Stimulated activated CD8-positive, alpha-beta memory T cell treated with anti-CD3 and anti-CD28 coated beads, Interleukin-12 subunit alpha, Interleukin-12 subunit beta, amount 100 ng/mL, for 1 hour (primary cell): Measurements from ENCODE around the gene ACTR1A.
"Not testable (repeated sequence)": the region's sequence is repeated elsewhere in the genome, so short reads cannot be mapped to it uniquely, and the experiment has no call there.

Source experiments
- DNase-seq: peaks from one replicate; pipeline ENCODE4 v3.0.0-alpha.2; 2020; ENCODE audit warnings: low read depth

ACTR1A gene

GRCh38 chr10:102502337-102503151 is at the start of gene ACTR1A:
Gene ACTR1A (minus strand): TSS chr10:102502712. CDS start chr10:102502647, 65 bp downstream.
- peak; percentile 88 for DNase-seq

GRCh38 chr10:102550636-102551210 is 48.2 kb upstream of the ACTR1A start:
- no peak for DNase-seq

DNA sequence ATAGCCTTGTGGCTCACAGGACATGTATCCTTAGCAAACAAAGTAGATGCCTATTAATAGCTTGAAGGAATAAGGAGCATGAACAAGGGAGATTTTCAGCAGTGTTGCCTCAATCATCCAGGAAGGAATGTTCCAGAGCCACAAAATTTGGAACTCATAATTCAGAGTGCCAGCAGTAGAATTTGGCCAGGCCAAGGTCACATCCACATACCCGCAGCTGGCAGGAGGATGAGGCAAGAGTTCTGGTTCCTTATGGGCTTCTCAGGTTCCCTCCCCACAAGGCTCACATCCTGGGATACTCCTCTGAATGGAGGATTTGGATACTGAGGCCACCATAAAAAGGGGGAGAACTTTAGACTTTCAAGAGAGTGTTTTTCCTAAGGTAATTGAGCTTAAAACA is 47.0 kb upstream of the ACTR1A start:
- DNase-seq: no peak

DNA sequence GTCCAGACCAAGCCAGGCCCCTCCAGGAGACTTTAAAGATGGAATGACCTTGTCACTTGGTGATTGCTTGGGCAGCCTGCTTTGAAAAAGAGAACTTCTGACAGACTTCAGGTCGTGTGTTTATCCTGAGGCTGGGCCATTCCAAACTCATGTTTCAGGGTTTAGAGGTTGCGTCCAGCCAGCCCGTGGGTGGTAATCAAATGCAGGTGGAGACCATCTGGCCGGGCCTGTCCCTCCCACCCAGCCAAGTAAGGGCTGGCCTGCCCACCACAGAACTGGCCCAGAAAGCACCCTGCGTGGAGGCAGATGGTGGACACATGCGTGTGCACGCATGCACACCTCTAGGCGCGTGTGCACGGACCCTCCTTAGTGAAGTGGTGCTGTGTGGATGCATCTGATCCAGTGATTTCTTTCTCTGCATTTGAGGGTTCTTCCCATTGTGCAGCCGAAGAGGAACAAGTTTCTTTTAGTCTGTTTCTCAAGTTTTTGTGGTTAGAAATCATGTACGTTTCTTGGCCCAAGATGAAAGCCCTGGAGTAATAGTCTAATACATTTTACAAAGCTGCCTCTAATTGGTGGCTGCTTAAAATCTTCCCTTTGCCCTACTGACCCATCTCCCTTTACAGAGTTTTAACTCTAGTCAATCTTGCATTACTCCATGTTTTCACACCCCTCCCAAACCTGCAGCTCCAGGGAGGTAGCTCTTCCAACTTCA is 44.3 kb upstream of the ACTR1A start:
- DNase-seq: no peak

- DNase-seq: no peak
These were observed 43.5 kb upstream of the ACTR1A start for GRCh38 chr10:102545997-102546396.

DNA sequence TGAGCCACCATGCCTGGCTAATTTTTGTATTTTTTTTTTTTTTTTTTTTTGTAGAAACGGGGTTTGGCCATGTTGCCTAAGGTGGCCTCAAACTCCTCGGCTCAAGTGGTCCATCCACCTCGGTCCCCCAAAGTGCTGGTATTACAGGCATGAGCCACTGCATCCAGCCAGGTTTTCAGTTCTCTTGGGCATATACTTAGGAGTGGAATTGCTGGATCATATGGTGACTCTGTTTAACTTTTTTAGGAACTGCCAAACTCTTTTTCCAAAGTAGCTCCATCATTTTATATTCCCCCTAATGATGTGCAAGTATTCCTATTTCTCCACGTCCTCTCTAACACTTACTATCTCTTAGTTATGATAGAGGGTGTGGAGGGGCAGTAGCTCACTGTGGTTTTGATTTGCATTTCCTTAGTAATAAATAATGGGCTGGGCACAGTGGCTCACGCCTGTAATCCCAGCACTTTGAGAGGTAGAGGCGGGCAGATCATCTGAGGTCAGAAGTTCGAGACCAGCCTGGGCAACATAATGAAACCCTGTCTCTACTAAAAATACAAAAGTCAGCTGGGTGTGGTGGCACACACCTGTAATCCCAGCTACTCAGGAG is 42.9 kb upstream of the ACTR1A start:
- no peak for DNase-seq

GRCh38 chr10:102542800-102543418 is 40.4 kb upstream of the ACTR1A start:
- no peak for DNase-seq

DNA sequence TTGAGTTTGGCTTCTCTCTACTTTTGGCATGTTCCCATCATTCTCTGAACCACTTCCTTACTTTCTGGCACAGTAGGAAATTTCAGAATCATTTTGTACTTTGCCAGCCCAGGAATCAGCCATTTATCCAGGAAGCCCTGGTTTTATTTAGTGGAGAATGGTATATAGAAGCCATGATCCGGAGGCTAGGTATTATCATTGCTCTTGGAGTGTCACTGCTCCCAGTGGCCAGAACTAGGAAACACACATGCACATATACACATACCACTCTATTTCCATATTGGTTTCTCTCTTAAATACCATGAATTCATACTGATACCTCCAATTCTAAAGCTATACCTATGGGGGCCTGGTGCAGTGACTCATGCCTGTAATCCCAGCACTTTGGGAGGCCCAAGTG is 37.5 kb upstream of the ACTR1A start:
- no peak for DNase-seq

DNA sequence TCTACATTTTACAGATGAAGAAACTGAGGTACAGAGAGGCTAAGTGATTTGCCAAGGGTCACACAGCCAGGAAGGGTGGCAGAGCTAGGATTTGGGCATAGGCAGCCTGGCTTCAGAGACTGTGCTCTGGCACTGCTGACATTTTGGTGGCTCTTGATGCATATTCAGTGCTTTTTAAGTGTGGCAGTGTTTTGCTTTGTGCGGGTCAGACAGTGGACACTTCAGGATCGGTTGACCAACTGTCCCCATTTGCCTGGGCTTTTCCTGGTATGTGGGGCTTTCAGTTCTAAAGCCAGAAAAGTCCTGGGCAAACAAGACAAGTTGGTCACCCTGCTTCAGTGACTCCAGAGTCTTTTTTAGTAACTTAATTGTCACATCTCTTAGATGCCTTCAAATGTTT is 36.3 kb upstream of the ACTR1A start:
- no peak for DNase-seq

GRCh38 chr10:102537948-102538347 is 35.4 kb upstream of the ACTR1A start:
- DNase-seq: no peak

DNA sequence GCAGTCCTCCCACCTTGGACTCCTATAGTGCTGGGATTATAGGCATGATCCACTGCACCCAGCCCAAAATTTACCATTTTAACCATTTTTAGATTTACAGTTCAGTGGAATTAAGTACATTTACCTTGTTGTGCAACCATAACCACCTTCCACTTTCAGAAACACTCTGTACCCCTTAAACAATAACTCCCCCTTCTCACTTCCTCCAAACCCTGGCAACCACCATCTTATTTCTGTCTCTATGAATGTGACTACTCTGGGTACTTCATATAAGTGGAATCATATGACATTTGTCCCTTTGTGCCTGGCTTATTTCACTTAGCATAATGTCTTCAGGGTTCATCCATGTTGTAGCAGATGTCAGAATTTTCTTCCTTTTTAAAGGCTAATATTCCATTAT is 34.9 kb upstream of the ACTR1A start:
- no peak for DNase-seq

- DNase-seq: no peak
These were observed 33.1 kb upstream of the ACTR1A start for GRCh38 chr10:102535481-102536147.

DNA sequence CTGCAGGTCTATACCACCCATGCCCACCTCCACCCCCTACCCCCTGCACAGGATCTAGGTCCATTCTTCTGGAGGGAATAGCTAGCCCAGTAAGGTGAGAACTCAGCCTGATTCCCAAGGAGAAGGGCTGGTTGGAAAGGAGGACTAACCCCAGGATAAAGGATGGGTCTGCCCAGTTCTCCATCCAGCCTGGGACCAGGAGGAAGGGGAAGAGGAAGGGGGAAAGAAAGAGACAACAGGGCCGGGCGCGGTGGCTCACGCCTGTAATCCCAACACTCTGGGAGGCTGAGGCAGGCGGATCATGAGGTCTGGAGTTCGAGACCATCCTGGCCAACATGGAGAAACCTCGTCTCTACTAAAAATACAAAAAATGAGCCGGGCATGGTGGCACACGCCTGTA is 32.5 kb upstream of the ACTR1A start:
- DNase-seq: not testable (repeated sequence)

DNA sequence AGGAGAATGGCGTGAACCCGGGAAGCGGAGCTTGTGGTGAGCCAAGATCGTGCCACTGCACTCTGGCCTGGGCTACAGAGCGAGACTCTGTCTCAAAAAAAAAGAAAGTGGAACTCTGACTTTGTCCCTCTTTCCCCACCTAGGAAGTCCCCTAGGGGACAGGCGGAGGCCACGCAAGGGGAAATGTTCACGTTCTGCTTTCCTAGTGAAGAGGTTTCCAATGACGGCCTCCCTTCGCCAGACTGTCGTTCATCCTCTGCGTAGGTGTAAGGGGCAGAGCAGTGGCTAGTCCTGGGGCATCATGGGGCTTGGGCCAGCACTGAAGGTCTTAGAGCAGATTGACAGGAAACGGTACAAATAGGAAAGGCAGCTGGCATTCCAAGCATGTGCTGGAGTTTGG is 31.8 kb upstream of the ACTR1A start:
- no peak for DNase-seq

GRCh38 chr10:102527546-102527945 is 25.0 kb upstream of the ACTR1A start:
- DNase-seq: no peak

DNA sequence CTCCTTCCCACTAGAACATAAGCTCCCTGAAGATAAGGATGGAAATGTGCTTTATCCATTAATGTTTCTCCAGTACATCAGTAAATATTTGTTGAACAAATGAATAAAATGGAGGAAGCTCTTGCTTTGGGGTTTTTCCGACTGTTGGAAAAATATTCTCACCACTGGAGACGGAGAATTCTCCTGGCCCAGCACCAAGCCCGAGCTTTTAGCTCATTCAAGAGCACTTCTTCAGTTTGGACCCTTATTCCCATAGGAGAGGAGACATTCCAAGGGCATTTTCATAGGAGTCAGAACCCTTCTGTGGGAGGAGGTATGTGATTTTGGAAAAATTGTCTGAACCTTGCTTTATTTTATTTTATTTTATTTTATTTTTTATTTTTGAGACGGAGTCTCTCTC is 22.2 kb upstream of the ACTR1A start:
- DNase-seq: no peak

GRCh38 chr10:102523250-102524029 is 20.9 kb upstream of the ACTR1A start:
- DNase-seq: no peak

DNA sequence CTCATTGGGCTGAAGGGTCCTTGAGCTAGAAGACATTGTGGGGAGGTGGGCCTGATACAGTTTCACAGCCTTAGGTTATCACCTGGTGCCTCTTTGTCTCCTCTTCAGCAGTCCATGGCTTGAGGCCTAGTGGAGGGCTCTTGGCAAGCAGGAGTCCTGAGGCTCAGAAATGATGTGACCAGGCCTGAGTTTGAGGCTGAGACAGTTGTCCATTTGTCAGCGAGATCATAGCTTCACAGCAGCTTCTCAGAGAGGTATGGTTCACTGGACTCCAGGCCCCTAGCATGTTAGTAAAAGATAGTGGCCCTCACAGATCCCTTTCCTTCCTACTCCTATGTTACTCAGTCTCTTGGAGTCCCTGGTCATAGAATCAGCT is 20.4 kb upstream of the ACTR1A start:
- DNase-seq: no peak

- DNase-seq: no peak
These were observed 16.8 kb upstream of the ACTR1A start for GRCh38 chr10:102519246-102519825.

DNA sequence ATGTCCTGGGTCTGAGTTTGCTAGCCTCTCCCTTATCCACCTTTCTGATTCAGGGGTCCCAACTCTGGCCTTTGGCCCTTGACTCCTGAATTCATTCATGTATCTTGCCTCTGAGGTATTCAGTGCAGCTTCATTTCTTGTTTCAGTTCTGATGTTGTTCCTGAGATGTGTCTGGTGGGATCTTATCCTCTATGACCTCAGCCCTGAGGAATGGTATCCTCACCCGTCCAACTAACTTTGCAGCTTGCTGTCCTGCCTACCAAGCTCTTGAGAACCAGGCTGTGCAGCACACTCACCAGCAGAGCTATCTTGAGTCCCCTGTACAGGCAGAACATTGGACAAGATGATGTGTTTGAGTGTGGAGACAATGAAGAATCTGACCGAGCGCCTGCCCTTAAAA is 15.0 kb upstream of the ACTR1A start:
- no peak for DNase-seq

- DNase-seq: no peak
These were observed 13.2 kb upstream of the ACTR1A start for GRCh38 chr10:102515724-102516123.
